H9 (cell line): Measurements from ENCODE around the gene HCN1. TPM values are rescaled to one million over a fixed set of nuclear protein-coding genes. Genes with fewer than 3 reads are reported as not detected.

ENCODE experiments used
- DNase-seq: peaks from one replicate; pipeline ENCODE4 v3.0.0-alpha.2; 2017
- H2AFZ ChIP-seq: one replicate; pipeline ENCODE4 v1.6.1; 2013; ENCODE audit warnings: mild to moderate bottlenecking, low read length, control low read depth, moderate library complexity
- H2AK5ac ChIP-seq: 2 replicates; pipeline ENCODE4 v1.6.1; 2013; ENCODE audit warnings: low read length, control low read depth, mixed read lengths; ENCODE audit not compliant: insufficient read length
- H2BK120ac ChIP-seq: one replicate; pipeline ENCODE4 v1.6.1; 2013; ENCODE audit warnings: low read depth, mild to moderate bottlenecking, low read length, control low read depth, inconsistent platforms; ENCODE audit not compliant: poor library complexity, severe bottlenecking
- H2BK12ac ChIP-seq: 2 replicates; pipeline ENCODE4 v1.6.1; 2013; ENCODE audit warnings: low read length, control low read depth, mixed read lengths, low read depth; ENCODE audit not compliant: insufficient read length
- H2BK15ac ChIP-seq: 2 replicates; pipeline ENCODE4 v1.6.1; 2013; ENCODE audit warnings: low read depth, low read length, control low read depth
- H2BK20ac ChIP-seq: one replicate; pipeline ENCODE4 v1.6.1; 2013; ENCODE audit warnings: low read depth, mild to moderate bottlenecking, low read length, control low read depth, inconsistent platforms; ENCODE audit not compliant: poor library complexity, severe bottlenecking
- H2BK5ac ChIP-seq: 2 replicates; pipeline ENCODE4 v1.6.1; 2013; ENCODE audit warnings: low read length, control low read depth, mixed read lengths; ENCODE audit not compliant: insufficient read length
- H3K14ac ChIP-seq: 2 replicates; pipeline ENCODE4 v1.6.1; 2013; ENCODE audit warnings: low read length, control low read depth; ENCODE audit not compliant: insufficient read depth
- H3K18ac ChIP-seq: 2 replicates; pipeline ENCODE4 v1.6.1; 2013; ENCODE audit warnings: low read depth, mild to moderate bottlenecking, mixed read lengths, low read length, control low read depth; ENCODE audit not compliant: insufficient read length
- H3K23ac ChIP-seq: 2 replicates; pipeline ENCODE4 v1.6.1; 2013; ENCODE audit warnings: low read length, control low read depth, mixed read lengths, low read depth; ENCODE audit not compliant: insufficient read length
- H3K23me2 ChIP-seq: 2 replicates; pipeline ENCODE4 v1.6.1; 2013; ENCODE audit warnings: low read depth, mild to moderate bottlenecking, mixed read lengths, low read length, control low read depth; ENCODE audit not compliant: insufficient read length, poor library complexity, severe bottlenecking
- H3K27ac ChIP-seq: 2 replicates; pipeline ENCODE4 v1.5.1; 2013; ENCODE audit warnings: low read length, control low read depth, mixed read lengths, low read depth; ENCODE audit not compliant: insufficient read length
- H3K27me3 ChIP-seq: 2 replicates; pipeline ENCODE4 v1.6.1; 2013; ENCODE audit warnings: low read length, control low read depth, inconsistent platforms; ENCODE audit not compliant: insufficient read depth
- H3K4ac ChIP-seq: 2 replicates; pipeline ENCODE4 v1.6.1; 2013; ENCODE audit warnings: low read depth, mild to moderate bottlenecking, control low read depth, inconsistent platforms, low read length, moderate library complexity
- H3K4me1 ChIP-seq: 2 replicates; pipeline ENCODE4 v1.6.1; 2013; ENCODE audit warnings: low read length, control low read depth, inconsistent platforms; ENCODE audit not compliant: insufficient read depth
- H3K4me2 ChIP-seq: 2 replicates; pipeline ENCODE4 v1.6.1; 2013; ENCODE audit warnings: low read length, control low read depth, mixed read lengths; ENCODE audit not compliant: insufficient read length, insufficient read depth
- H3K56ac ChIP-seq: 2 replicates; pipeline ENCODE4 v1.6.1; 2013; ENCODE audit warnings: low read depth, mild to moderate bottlenecking, mixed read lengths, low read length, control low read depth; ENCODE audit not compliant: insufficient read length
- H3K79me1 ChIP-seq: 2 replicates; pipeline ENCODE4 v1.6.1; 2013; ENCODE audit warnings: low read depth, mild to moderate bottlenecking, moderate library complexity, low read length, control low read depth, inconsistent platforms; ENCODE audit not compliant: insufficient read depth, poor library complexity, severe bottlenecking
- H3K79me2 ChIP-seq: 2 replicates; pipeline ENCODE4 v1.6.1; 2013; ENCODE audit warnings: low read length, control low read depth, inconsistent platforms; ENCODE audit not compliant: insufficient read depth
- H3K9ac ChIP-seq: 2 replicates; pipeline ENCODE4 v1.6.1; 2013; ENCODE audit warnings: low read length, control low read depth, mixed read lengths; ENCODE audit not compliant: insufficient read length; ENCODE audit errors: extremely low read depth
- H3K9me3 ChIP-seq: one replicate; pipeline ENCODE4 v1.6.1; 2013; ENCODE audit warnings: low read depth, low read length, inconsistent platforms; ENCODE audit not compliant: control insufficient read depth
- H3T11ph ChIP-seq: one replicate; pipeline ENCODE4 v1.6.1; 2013; ENCODE audit warnings: mild to moderate bottlenecking, low read length, control low read depth, inconsistent platforms
- H4K20me1 ChIP-seq: one replicate; pipeline ENCODE4 v1.6.1; 2013; ENCODE audit not compliant: control insufficient read depth, insufficient read length, insufficient read depth
- H4K5ac ChIP-seq: 2 replicates; pipeline ENCODE4 v1.6.1; 2013; ENCODE audit warnings: low read depth, mild to moderate bottlenecking, mixed read lengths, low read length, control low read depth; ENCODE audit not compliant: insufficient read length
- H4K8ac ChIP-seq: replicated peaks from 2 replicates; pipeline ENCODE4 v1.6.1; 2013; ENCODE audit warnings: low read length, control low read depth, mixed read lengths, low read depth; ENCODE audit not compliant: insufficient read length
- H4K91ac ChIP-seq: 2 replicates; pipeline ENCODE4 v1.6.1; 2013; ENCODE audit warnings: low read depth, mild to moderate bottlenecking, moderate library complexity, mixed read lengths, low read length, control low read depth; ENCODE audit not compliant: insufficient read length
- H3K27ac Mint-ChIP-seq, 3 experiments: 2 replicates in 2 of 3; 3 replicates in 1 of 3; pipeline ENCODE4 v1.8.0; 2020 to 2021; ENCODE audit warnings: mixed read lengths in 3 of 3, mild to moderate bottlenecking in 1 of 3, moderate library complexity in 1 of 3
- H3K27me3 Mint-ChIP-seq: 2 replicates; pipeline ENCODE4 v1.8.0; 2021; ENCODE audit warnings: low read depth, mild to moderate bottlenecking, moderate library complexity, mixed read lengths
- H3K36me3 Mint-ChIP-seq, 3 experiments: 2 replicates in 2 of 3; 3 replicates in 1 of 3; pipeline ENCODE4 v1.8.0; 2020 to 2021; ENCODE audit warnings: low read depth in 3 of 3, mixed read lengths in 3 of 3; ENCODE audit not compliant: insufficient read depth in 1 of 3
- H3K4me1 Mint-ChIP-seq, 2 experiments: 2 replicates each; pipeline ENCODE4 v1.8.0; 2020; ENCODE audit warnings: mixed read lengths in 2 of 2
- H3K4me3 Mint-ChIP-seq, 2 experiments: 2 replicates in 1 of 2; 3 replicates in 1 of 2; pipeline ENCODE4 v1.8.0; 2020 to 2021; ENCODE audit warnings: mild to moderate bottlenecking in 2 of 2, mixed read lengths in 2 of 2, moderate library complexity in 1 of 2
- H3K9me3 Mint-ChIP-seq, 2 experiments: 2 replicates in 1 of 2; 3 replicates in 1 of 2; pipeline ENCODE4 v1.8.0; 2020; ENCODE audit warnings: mild to moderate bottlenecking in 2 of 2, mixed read lengths in 2 of 2, moderate library complexity in 1 of 2
- CTCF ChIP-seq: fragments of 200-600 bp; sonication (generic); conservative IDR thresholded peaks from 3 replicates; pipeline ENCODE4 v1.8.0; 2021; ENCODE audit warnings: antibody characterized with exemption, mild to moderate bottlenecking
- WGBS: extraction: QIAGEN DNeasy Blood & Tissue Kit; methylation state at CpG from one replicate; pipeline ENCODE4 v1.1.7; 2013; ENCODE audit warnings: missing lambda C conversion rate, low lambda C conversion rate, mixed read lengths; ENCODE audit not compliant: insufficient read length; ENCODE audit errors: extremely low coverage; 5-methylcytosine and 5-hydroxymethylcytosine counted together
- total RNA-seq: library from RNA; stranded (reverse); gene quantifications from 2 replicates; pipeline ENCODE4 v1.2.1, GENCODE V29; 2021

HCN1 gene
- total RNA-seq, 1 experiment from 2014 or later = 4.6 TPM

- Mint-ChIP-seq H3K36me3 (no peaks in the 10 kb centered on the region), H3K4me3 (no peak overlapping the region), H3K9me3 (no peaks in the 10 kb centered on the region), H3K27me3 (no peaks in the 10 kb centered on the region), H3K4me1 (peaks cover 15 to 21% of the 10 kb centered on the region in 2 experiments), H3K27ac (no peak overlapping the region)
- no peaks in the 10 kb centered on the region for H3K27me3 ChIP-seq
- no peak overlapping the region for H3K56ac ChIP-seq
- H2BK120ac ChIP-seq = no peak overlapping the region
- H3K4ac ChIP-seq = no peak overlapping the region
- H3K23me2 ChIP-seq = no peaks in the 10 kb centered on the region
- H2BK20ac ChIP-seq = no peak overlapping the region
- H3K9me3 ChIP-seq = no peaks in the 10 kb centered on the region
- H3K79me2 ChIP-seq = no peaks in the 10 kb centered on the region
- H3K23ac ChIP-seq = no peak overlapping the region
- TF ChIP-seq CTCF = no peak
- H3K27ac ChIP-seq = no peak overlapping the region
- no peak overlapping the region for H2AK5ac ChIP-seq
- no peak overlapping the region for H3T11ph ChIP-seq
- H2BK12ac ChIP-seq = no peak overlapping the region
- H4K20me1 ChIP-seq = no peaks in the 10 kb centered on the region
- H3K4me2 ChIP-seq = no peak overlapping the region
- H2AFZ ChIP-seq = no peak overlapping the region
- no peak overlapping the region for H2BK5ac ChIP-seq
- no peak overlapping the region for H3K14ac ChIP-seq
- H3K79me1 ChIP-seq = no peaks in the 10 kb centered on the region
- WGBS = no CpG with 5 or more reads among the region's 3 CpGs
- no peak overlapping the region for H3K9ac ChIP-seq
- no peak overlapping the region for H4K91ac ChIP-seq
- no peak overlapping the region for H4K8ac ChIP-seq
- H2BK15ac ChIP-seq = no peak overlapping the region
- DNase-seq = no peak
- no peaks in the 10 kb centered on the region; the same call in 1 of the 2 replicates for H3K4me1 ChIP-seq
- H3K18ac ChIP-seq = no peak overlapping the region
- no peak overlapping the region for H4K5ac ChIP-seq
These were observed 29.4 kb upstream of the HCN1 start for GRCh38 chr5:45725537-45725936.
